SK-N-SH (cell line): ENCODE measurements around the gene SYT3. TPM values are rescaled to one million over a fixed set of nuclear protein-coding genes. Genes with fewer than 3 reads are reported as not detected.

Experiments used
- CTCF ChIA-PET: fragments of 300-600, 350-600 bp; formaldehyde crosslinking; extraction: SDS; loops from one replicate; lab custom pipeline; 2021; lab: Yijun Ruan, JAX
- POLR2A ChIA-PET: fragments of 350-600 bp; sonication (Branson Sonifier 250); formaldehyde crosslinking; extraction: SDS; loops from one replicate; lab custom pipeline; 2020; ENCODE audit warnings: antibody characterized with exemption, inconsistent platforms; lab: Yijun Ruan, JAX
- DNase-seq: peaks from one replicate; pipeline ENCODE4 v3.0.0; 2012
- H2AFZ ChIP-seq: fragments of 200-600 bp; sonication (generic); 2 replicates; pipeline ENCODE4 v1.8.1; 2016; ENCODE audit warnings: antibody characterized with exemption, mild to moderate bottlenecking, low read depth
- H3F3A ChIP-seq: fragments of 200-600 bp; sonication (generic); replicated peaks from 2 replicates; pipeline ENCODE3; 2016; ENCODE audit warnings: antibody characterized with exemption, mild to moderate bottlenecking; ENCODE audit not compliant: insufficient read depth
- H3K27ac ChIP-seq, 2 experiments: fragments of 200-500 bp in 1 of 2; fragments of 200-600 bp in 1 of 2; sonication (Bioruptor generic) in 1 of 2; sonication (generic), shearing (Covaris generic) in 1 of 2; 2 replicates each; pipeline versions ENCODE4 v1.5.1 to v1.6.1; 2014 to 2016; ENCODE audit warnings: low read depth in 2 of 2, inconsistent platforms in 1 of 2, low read length in 1 of 2, mild to moderate bottlenecking in 1 of 2, mixed read lengths in 1 of 2
- H3K27me3 ChIP-seq: fragments of 200-600 bp; sonication (generic), shearing (Covaris generic); 2 replicates; pipeline ENCODE4 v1.6.1; 2016; ENCODE audit warnings: mixed run types; ENCODE audit not compliant: insufficient read depth
- H3K36me3 ChIP-seq, 2 experiments: fragments of 200-500 bp in 1 of 2; fragments of 200-600 bp in 1 of 2; sonication (Bioruptor generic) in 1 of 2; sonication (generic) in 1 of 2; replicated peaks in 1 of 2; 2 replicates each; pipeline versions ENCODE3 to v1.5.1; 2014 to 2016; ENCODE audit warnings: low read length in 1 of 2, mild to moderate bottlenecking in 1 of 2; ENCODE audit not compliant: insufficient read depth in 2 of 2, control insufficient read depth in 1 of 2
- H3K4me1 ChIP-seq, 2 experiments: fragments of 200-500 bp in 1 of 2; fragments of 200-600 bp in 1 of 2; sonication (Bioruptor generic) in 1 of 2; sonication (generic), shearing (Covaris generic) in 1 of 2; 2 replicates each; pipeline versions ENCODE4 v1.5.1 to v1.6.1; 2014 to 2016; ENCODE audit warnings: low read depth in 1 of 2, low read length in 1 of 2, mixed run types in 1 of 2; ENCODE audit not compliant: insufficient read depth in 2 of 2, control insufficient read depth in 1 of 2
- H3K4me2 ChIP-seq: fragments of 200-600 bp; sonication (generic), shearing (Covaris generic); 2 replicates; pipeline ENCODE4 v1.6.1; 2017; ENCODE audit warnings: mixed run types
- H3K4me3 ChIP-seq, 2 experiments: fragments of 200-500 bp in 1 of 2; fragments of 200-600 bp in 1 of 2; sonication (Bioruptor generic) in 1 of 2; sonication (generic), shearing (Covaris generic) in 1 of 2; 2 replicates each; pipeline versions ENCODE4 v1.5.1 to v1.8.1; 2014 to 2016; ENCODE audit warnings: low read depth in 2 of 2, inconsistent platforms in 1 of 2, low read length in 1 of 2, mild to moderate bottlenecking in 1 of 2, mixed read lengths in 1 of 2, moderate library complexity in 1 of 2
- H3K79me2 ChIP-seq: fragments of 200-600 bp; sonication (generic); 2 replicates; pipeline ENCODE4 v1.8.1; 2017; ENCODE audit warnings: mild to moderate bottlenecking; ENCODE audit not compliant: insufficient read depth
- H3K9ac ChIP-seq: fragments of 200-600 bp; sonication (generic); 2 replicates; pipeline ENCODE4 v1.6.1; 2017; ENCODE audit warnings: mixed run types
- H3K9me2 ChIP-seq: fragments of 200-600 bp; sonication (generic); 2 replicates; pipeline ENCODE4 v1.6.1; 2017; ENCODE audit warnings: mixed run types
- H3K9me3 ChIP-seq: fragments of 200-600 bp; sonication (generic); 2 replicates; pipeline ENCODE4 v1.6.1; 2017; ENCODE audit warnings: mixed run types, mild to moderate bottlenecking, moderate library complexity
- H4K20me1 ChIP-seq: fragments of 200-600 bp; sonication (generic); 2 replicates; pipeline ENCODE4 v1.6.1; 2017; ENCODE audit warnings: mild to moderate bottlenecking, mixed run types; ENCODE audit not compliant: insufficient read depth
- CTCF ChIP-seq: fragments of 200-600 bp; sonication (generic); IDR thresholded peaks from 2 replicates; pipeline ENCODE4 v1.6.1; 2017; ENCODE audit warnings: antibody characterized with exemption, mild to moderate bottlenecking, moderate library complexity
- EP300 ChIP-seq, 2 experiments: IDR thresholded peaks; 2 replicates each; pipeline versions ENCODE4 v1.4.0 to v1.6.1; 2012; ENCODE audit warnings: borderline replicate concordance in 1 of 2, low read depth in 1 of 2, low read length in 1 of 2
- FOXM1 ChIP-seq: IDR thresholded peaks from 2 replicates; pipeline ENCODE4 v1.4.0; 2012; ENCODE audit warnings: low read depth, mild to moderate bottlenecking
- GABPA ChIP-seq: IDR thresholded peaks from 2 replicates; pipeline ENCODE4 v1.4.0; 2012; ENCODE audit warnings: low read depth, mild to moderate bottlenecking
- GATA2 ChIP-seq: sonication (generic); formaldehyde crosslinking; IDR thresholded peaks from 2 replicates; pipeline ENCODE4 v1.5.0; 2020; ENCODE audit warnings: mild to moderate bottlenecking, missing genetic modification reagents
- JUND ChIP-seq: IDR thresholded peaks from 2 replicates; pipeline ENCODE4 v1.4.0; 2012
- MEF2A ChIP-seq: IDR thresholded peaks from 2 replicates; pipeline ENCODE4 v1.4.0; 2012; ENCODE audit warnings: low read depth, borderline replicate concordance
- NFIC ChIP-seq: IDR thresholded peaks from 2 replicates; pipeline ENCODE4 v1.4.0; 2012; ENCODE audit warnings: borderline replicate concordance
- RCOR1 ChIP-seq: fragments of 150-350 bp; IDR thresholded peaks from 2 replicates; pipeline ENCODE4 v1.6.1; 2017; ENCODE audit warnings: antibody characterized with exemption, low read length
- REST ChIP-seq: IDR thresholded peaks from 2 replicates; pipeline ENCODE4 v1.6.1; 2012; ENCODE audit warnings: mild to moderate bottlenecking, low read depth, low read length, moderate library complexity
- RFX5 ChIP-seq: IDR thresholded peaks from 2 replicates; pipeline ENCODE4 v1.6.1; 2012; ENCODE audit warnings: mild to moderate bottlenecking, improper control_type of control experiment, low read length
- SMC3 ChIP-seq: IDR thresholded peaks from 2 replicates; pipeline ENCODE4 v1.6.1; 2012; ENCODE audit warnings: low read depth, low read length, improper control_type of control experiment
- TAF1 ChIP-seq: IDR thresholded peaks from 2 replicates; pipeline ENCODE4 v1.6.1; 2012; ENCODE audit warnings: low read depth, mild to moderate bottlenecking, low read length, moderate library complexity, borderline replicate concordance
- TEAD4 ChIP-seq: IDR thresholded peaks from 2 replicates; pipeline ENCODE4 v1.4.0; 2012; ENCODE audit warnings: mild to moderate bottlenecking, borderline replicate concordance; ENCODE audit not compliant: insufficient read depth
- YY1 ChIP-seq: IDR thresholded peaks from 2 replicates; pipeline ENCODE4 v1.4.0; 2012; ENCODE audit warnings: low read depth, mild to moderate bottlenecking
- WGBS: methylation state at CpG from one replicate; pipeline ENCODE4 v1.1.6; 2017; ENCODE audit warnings: low lambda C conversion rate; 5-methylcytosine and 5-hydroxymethylcytosine counted together
- polyA plus RNA-seq, 3 experiments: library from polyadenylated mRNA; depleted of rRNA; stranded (reverse); fragments of >200 nt; gene quantifications; 2 replicates each; pipeline ENCODE4 v1.2.3, GENCODE V29; 2012

SYT3 gene
- polyA plus RNA-seq, 1 of the 3 experiments (the other 2 are of a cell fraction) = 0.94 TPM

DNA sequence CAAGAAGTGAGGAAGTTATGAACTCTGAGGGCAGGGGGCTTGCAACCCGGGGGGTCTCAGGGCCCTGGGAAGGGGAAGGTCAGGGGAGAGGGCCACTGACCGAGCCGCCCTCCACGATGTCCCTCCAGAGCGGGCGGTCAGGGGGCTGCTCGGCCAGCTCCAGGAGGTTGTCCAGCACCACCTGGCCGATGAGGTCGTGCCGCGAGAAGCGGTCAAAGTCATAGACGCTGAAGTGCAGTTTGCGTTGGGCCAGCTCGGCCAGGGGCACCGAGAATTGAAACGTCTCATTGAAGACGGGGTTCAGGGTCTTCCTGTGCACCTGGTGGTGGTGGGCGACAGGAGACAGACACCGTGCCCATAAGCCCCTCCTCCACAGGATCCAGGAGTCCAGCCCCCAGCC, 10.5 kb downstream of the SYT3 start:
- Histone ChIP-seq H3K4me3 (no peak overlapping the region), H3F3A (no peaks in the 10 kb centered on the region), H3K79me2 (no peaks in the 10 kb centered on the region), H3K9me2 (no peaks in the 10 kb centered on the region), H3K9me3 (no peaks in the 10 kb centered on the region; the same call in 1 of the 2 replicates), H3K4me1 (no peaks in the 10 kb centered on the region), H3K9ac (no peak overlapping the region), H3K27ac (no peak overlapping the region), H2AFZ (no peak overlapping the region), H3K4me2 (no peak overlapping the region), H4K20me1 (no peaks in the 10 kb centered on the region), H3K36me3 (no peaks in the 10 kb centered on the region), H3K27me3 (no peaks in the 10 kb centered on the region; the same call in 1 of the 2 replicates)
- no peak for DNase-seq
- TF ChIP-seq REST (no peak), EP300 (IDR thresholded peaks at IDR 0.05; ENCODE audit: borderline replicate concordance in 1 of 2, low read depth in 1 of 2, low read length in 1 of 2) (no peak), GABPA (no peak), YY1 (no peak), TAF1 (no peak), RCOR1 (no peak), NFIC (no peak), TEAD4 (no peak), MEF2A (no peak), CTCF (no peak), RFX5 (no peak), GATA2 (CRISPR knock-in tag) (no peak), SMC3 (no peak), JUND (no peak), FOXM1 (no peak)
- CTCF ChIA-PET = interaction anchor here (1.8 to 2.4 kb wide), 2 partner anchors 21 to 154 kb away, joined by 5 to 8 read pairs; no protein-coding TSS in a partner anchor
- 53% methylated on average over 17 of the region's 20 CpGs for WGBS
- POLR2A ChIA-PET = no interaction called here
